DMS79 (cell line): ENCODE results near the gene SPATA24.
"Not testable (repeated sequence)": the region's sequence is repeated elsewhere in the genome, so short reads cannot be mapped to it uniquely, and the experiment has no call there.

ENCODE experiments used
- DNase-seq: peaks from one replicate; lab custom pipeline; 2025; lab: John Stamatoyannopoulos, UW

The SPATA24 gene

DNA sequence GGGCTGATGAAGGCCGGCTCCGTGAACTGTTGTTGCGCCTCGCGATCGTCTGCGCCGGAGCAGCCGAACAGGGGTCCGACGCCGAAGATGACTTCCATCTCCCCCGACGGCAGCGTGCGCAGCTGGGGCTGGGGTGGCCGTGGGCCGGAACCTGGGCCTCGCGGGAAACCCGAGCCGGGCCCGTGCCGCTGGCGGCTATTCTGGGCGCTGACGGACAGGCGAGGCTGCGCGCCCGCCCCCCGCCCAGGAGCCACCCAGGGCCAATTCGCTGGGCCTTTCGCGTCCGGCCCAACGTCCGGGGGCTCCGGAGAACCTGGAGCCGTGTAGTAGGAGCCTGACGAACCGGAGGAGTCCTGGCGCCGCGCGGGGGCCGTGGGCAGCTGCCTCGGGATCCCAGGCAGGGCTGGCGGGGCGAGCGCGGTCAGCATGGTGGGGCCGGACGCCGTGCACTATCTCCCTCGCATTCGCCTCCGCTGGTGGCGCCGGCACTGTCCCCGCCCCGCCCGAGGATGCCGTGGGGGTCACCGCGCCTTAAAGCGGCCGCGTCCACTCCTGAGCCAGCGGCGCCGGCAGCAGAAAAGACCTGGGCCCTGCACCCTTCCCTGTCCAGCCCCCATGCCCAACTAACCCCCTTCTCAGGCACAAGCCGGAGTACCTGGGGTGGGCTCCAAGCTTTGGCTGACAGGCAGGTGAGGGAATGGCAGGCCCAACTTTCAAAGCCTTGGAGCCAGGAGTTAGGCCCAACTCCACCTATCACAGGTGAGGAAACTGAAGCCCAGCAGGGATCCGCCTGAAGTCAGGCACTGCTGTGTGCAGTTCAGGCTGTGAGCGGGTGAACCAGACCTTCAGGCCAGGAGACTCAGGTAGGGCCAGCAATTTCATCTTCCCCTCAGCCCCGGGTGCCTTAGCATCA, 9.0 kb downstream of the SPATA24 start, which contains the start of gene PROB1:
PROB1 (minus strand) TSS at position 451 of the 913 bp plus-strand sequence; CDS start at position 428, 23 bp downstream.
- DNase-seq, result no peak

DNA sequence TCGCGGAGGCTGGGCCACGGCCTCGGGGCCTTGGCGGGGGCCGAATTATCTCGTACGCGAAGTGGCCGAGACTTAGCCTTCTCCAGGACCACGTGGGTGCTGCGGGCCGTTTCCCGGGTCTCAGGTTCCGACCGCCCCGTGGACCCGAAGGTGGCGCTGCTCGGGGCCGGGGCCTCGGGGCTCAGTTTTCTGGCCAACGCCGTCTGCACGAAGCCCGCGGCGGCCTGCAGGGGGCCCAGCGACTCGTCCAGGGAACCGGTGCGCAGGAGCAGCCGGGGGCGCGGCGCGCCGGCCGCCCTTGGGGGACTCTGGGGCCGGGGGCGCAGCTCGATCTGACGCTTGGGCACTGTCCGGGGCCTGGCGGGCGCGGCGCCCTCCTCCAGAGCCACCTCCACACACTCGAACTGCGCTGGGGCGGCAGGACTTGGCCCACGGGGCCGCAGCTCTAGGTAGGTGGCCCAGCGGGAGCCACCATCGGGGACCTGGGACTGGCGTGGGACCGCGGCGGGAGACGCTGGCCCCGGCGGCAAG, 9.7 kb downstream of the SPATA24 start:
- no peak for DNase-seq

DNA sequence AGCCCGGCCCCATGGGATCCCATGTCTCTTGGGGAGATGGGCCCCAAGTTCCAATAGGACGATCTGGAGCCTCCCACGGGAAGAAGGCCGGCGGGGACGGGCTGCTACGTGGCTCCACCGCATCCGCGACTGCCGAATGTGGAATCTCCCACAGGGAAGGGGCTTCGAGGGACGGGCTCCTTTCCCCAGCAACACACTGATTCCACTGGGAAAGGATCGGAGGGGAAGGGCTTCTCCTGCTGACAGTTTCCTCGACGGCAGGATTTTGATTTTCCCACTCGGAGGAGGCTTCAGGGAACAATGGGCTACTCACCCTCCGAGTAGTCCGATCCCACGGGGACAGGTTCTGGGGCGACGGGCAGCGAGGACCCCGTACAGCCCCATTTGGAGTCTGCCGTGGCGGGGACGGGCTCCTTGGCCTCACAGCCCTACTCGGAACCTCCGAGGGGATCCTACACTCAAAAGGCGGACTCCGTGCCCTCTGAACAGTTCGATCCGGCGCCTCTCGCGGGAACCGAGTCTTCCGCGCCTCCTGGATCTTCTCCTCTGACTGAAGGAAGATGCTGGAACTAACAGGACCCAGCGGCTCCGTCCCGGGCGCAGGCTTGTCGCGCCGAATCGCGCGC, 10.3 kb downstream of the SPATA24 start:
- DNase-seq, result no peak

DNA sequence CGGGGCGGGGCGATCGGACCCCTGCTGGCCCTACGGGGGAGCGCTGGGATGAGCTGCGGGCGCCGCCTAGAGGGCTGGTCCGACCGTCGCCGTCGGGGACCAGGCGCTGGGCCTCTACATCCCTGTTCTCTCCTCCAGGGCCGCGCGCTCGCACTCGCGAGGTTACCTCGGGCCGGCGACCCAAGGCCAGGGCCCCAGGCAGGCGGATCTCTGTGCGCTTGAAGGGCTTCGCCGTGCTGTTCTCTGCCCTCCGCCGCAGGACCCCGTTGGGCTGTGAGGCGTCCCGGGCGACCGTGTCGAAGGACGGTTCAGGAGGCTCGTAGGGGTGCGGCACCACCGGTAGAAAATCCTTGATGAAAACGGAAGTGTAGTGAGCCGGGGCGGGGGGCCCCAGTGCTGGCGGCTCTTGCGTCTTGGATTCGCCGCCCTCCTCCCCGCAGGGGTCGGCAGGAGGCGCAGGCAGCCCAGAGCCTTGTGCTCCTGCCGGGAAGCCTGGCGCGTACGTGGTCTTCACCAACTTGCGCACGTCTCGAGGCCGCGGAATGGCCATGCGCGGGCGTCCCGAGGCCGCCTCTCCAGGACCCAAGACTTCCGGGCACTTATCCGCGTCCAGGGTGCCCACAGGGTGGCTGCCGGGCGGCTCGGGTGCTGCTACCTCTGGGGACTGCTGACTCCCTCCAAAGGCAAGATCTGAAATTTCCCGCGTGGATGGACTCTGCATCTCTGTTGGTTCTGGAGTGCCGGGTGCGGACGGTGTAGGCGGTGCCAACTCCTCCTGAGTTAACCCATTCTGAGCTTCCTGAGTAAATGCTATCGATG, 11.0 kb downstream of the SPATA24 start:
- DNase-seq, result peak; percentile 13

DNA sequence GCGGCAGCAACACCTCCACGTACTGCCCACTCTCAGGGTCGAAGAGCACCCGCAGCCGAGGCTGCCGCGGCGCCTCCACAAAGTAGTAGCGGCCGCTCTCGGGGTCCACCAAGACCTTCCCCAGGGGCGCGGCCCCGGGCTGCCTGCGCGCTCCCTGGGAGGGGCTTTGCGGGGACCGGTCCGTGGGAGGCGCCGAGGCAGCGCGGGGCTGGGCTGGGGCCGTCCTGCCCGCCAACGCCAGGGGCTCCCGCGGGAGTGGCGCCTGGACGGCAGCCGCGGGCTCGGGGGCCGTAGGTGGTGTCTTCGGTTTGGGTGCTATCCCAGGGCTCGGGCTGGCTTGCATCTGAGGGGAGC, 11.6 kb downstream of the SPATA24 start:
- DNase-seq, result no peak

DNA sequence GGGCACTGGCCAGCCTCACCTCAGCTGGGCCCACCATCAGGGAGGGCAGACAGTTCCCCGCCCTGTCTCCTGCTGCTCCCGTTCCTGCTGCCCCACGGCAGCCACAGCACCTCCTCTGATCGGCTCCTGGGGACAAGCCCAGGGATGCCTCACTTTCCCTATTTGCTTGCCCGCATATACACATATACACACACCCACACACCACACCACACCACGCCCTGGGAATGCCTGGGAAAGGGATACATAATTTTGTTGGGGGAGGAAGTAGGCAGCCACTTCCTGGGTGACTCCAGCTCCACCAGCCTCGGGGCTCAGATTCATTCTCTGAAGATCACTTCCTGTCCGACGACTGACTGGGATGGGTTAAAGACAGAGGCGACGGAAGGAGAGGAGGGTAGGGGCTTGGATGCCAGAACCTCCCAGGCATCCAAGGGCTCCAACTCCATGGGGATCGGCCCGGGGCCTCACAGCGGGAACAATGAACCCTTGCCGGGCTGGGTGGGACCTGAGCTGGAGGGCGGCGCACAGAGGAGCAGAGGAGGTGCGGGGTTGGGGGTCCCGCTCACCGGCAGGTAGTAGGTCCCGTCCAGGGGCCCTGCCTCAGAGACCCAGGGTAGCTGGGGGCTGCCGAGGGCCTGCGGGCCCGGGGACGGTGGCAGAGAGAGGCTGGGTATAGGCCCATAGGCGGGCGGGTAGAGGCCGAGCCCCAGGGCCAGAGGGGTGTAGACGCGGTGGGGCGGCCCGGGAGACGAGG, 12.1 kb downstream of the SPATA24 start:
- DNase-seq, result no peak

DNA sequence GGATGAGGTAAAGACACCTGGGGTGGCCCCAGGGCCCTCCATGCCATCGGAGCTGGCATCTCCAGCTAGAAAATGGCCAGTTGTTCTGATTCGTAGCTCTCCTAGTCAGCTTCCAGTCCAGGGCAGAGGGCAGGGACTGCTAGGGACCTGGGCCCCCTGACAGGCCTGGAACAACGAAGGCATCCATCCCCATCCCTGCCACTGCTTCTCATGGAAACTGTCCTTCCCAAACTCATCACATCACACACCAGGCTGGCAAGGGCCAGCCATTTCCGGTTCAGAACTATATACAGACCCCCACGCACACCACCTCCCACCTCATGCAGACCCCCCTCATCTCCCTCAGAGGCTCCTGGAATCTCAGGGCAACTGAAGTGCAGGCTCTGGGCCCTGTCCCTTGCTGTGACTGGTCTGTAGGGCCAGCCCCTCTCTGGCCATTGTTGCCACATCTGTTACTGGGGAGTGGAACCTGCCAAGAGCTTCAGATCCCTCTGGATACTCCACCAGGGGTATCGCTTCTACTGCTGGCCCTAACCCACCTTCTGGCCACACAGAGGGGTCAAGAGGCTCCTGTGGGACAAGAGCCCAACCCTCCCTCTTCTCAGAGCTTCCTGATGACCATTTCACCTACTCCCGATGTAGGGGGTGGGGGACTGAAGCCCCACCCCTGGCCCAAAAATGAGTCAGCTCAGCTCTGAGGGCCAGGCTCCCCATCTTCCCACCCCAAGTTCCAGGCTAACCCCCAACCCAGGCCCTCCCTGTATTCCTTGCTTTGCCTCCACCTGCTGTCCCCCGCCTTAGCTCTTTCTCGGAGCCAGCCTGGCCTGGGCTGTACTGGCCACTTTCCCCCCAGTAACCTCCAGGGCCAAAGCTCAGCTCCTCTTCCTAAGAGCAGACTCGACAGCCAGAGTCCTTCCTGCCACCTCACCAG, 13.0 kb downstream of the SPATA24 start:
- no peak for DNase-seq

DNA sequence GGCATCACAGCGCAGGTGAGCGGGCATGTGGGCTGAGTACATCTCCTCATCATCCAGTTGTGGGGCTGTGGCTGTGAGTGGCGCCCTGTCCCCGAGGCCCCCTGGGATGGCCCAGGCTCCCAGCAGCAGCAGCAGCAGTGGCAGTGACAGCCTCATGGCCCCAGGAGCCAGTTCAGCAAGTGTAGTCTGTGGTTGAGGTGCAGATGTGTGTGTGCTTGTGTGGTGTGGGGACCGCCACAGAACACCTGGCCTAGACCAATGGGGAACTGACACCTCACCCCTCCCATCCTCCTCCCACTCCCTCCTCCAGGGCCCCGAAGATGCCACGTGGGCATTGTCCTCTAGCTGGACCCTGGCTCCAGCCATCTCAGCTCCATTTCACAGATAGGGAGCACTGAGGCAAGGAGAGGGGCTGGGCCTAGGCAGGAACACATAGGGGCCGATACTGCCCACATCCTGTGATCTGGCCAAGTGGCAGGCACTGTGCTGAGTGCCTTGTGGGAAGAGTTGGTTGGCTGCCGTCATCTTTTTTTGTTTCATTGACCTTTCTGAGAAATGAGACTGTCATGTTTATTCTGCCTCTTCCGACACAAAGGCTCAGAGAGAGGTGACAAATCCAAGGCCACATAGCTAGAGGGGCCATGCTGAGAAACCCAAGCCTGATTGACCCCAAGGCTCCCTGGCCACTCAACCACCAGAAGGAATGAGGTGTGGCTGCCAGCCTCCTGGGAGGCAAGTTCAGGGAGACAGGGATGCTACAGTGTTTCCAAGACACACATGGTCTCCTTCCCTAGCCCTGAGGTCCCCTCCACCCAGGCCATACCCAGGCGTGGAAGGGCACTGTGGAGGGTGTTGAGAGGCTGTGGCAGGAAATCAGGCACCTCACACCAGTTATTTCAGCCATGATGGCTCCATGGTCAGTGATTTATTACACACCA, 13.9 kb downstream of the SPATA24 start, which contains the start of gene MZB1:
MZB1 (minus strand) TSS at position 213 of the 938 bp plus-strand sequence; CDS start at position 156, 57 bp downstream.
- no peak for DNase-seq

DNA sequence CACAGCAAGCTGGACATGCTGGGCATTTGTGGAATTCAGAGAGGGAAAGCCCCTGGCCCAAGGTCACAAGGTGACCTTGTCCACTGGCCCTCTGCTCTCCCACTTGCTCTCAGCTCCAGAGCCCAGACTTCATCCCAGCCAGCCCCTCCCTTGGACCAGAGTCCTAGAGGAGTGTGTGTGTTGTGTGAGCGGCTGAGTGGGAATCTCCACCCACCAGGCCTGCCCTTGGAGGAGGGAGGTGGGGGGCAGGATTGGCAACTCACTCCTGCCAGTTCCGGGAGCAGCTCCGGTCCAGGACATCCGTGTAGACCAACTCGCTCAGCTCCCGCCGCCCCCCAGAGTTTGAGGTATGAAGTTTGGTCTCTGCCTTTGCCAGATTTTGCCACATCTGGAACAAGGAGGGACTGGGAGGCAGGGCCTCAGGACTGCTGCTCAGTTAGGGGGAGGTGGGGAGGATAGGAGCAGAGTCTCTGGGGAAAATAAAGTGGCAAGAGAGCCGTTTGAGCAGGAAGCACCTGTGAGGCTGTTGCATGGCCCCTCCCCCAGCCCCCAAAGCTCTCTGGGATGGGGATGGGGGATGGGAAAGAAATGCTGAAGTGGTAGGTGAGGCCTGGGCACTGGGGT, 15.6 kb downstream of the SPATA24 start:
- DNase-seq, result no peak

DNA sequence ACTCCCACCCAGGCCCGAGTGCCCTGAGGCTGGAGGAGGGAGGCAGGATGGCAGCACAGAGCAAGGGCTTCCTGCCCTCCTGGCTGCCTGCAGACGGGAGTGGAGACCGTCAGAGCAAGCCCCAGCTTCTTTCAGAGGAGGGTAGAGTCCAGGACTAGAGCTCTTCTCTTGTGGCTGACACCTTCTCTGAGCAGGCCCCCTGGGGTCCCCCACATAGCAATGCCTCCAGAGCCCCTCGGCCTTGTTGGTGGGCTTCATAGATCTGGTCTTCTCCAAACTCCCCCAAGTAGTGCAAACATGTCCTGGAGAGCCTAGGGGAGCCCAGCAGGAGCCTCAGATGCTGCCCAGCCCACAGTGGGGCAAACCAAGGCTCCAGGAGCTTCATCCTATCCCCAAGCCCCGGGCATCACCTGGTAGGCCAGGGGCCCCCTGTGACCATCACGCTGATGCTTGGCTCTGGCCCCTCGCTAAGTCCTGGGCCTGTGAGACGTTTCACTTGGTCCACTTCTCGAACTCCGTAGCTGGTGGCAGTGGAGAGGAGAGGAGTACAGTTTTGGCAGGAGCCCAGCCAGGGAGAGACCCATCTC, 16.2 kb downstream of the SPATA24 start:
- DNase-seq, result no peak

DNA sequence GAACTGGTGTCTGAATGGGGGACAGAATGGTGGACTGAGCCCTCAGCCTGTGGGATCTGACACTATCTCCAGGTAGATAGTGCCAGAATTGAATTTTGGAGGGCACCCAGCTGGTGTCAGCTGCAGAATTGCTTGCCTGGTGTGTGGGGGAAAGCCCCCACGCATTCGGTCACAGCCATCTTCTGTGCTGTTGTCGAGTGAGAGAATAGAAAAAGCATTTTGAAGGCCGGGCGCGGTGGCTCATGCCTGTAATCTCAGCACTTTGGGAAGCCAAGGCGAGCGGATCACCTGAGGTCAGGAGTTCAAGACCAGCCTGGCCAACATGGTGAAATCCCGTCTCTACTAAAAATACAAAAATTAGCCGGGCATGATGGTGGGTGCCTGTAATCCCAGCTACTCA, 16.9 kb downstream of the SPATA24 start:
- not testable (repeated sequence) for DNase-seq

DNA sequence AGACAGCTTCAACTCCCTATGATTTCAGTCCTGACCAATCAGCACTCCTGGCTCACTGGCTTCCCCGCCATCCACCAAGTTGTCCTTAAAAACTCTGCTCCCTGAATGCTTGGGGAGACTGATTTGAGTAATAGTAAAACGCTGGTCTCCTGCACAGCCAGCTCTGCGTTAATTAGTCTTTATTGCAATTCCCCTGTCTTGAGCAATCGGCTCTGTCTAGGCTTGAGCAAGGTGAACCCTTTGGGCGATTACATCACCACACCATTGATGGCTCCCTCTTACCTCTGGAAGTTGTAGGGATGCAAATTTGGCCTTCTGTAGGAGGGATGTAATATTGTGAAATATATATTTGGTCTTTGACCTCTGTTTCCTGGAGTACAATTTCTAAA, 17.8 kb downstream of the SPATA24 start:
- DNase-seq, result no peak

DNA sequence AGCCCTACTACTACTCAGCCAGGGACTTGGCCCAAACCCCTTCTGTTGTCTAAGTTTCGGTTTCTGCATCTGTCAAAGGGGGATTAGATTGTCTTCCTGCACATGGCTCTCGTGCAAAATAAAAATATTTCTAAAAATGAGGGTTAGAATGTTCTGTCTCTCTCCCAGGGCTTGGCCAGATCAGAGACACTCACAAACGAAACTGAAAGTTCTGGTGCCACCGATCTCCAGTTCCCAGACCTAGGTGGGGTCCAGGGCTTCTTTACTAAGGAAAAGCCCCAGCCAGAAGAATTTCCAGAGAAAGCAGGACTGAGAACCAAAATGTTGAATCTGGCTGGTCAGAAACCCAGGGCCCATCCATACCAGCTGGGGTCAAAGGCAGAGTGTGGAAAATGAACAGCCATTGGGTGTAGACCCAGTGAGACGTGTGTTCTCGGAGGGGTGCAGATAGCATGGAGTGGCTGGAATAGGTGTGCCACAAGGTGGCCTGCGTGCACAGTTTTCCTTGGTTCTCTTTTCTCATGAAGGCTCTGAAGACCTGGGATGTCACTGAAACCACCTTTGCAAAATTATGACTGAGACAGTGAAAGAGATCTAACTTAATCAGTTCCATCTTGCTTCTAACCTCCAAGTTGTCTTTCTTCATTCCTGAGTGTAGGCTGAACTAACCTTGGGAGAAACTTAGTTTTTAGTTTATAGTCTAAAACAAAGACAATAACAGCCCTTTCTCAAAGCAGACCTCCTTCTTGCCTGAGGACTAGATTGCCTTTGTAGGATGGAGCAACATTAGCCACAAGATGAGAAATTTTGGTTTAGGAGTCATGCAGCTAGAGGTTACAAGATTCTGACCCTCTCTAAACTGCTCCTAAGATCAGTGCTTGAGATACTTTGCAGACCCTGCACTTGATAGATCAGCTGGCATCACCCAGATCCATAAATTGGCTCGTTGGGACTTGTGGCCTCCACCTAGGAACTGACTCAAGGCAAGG, 18.5 kb downstream of the SPATA24 start:
- no peak for DNase-seq

DNA sequence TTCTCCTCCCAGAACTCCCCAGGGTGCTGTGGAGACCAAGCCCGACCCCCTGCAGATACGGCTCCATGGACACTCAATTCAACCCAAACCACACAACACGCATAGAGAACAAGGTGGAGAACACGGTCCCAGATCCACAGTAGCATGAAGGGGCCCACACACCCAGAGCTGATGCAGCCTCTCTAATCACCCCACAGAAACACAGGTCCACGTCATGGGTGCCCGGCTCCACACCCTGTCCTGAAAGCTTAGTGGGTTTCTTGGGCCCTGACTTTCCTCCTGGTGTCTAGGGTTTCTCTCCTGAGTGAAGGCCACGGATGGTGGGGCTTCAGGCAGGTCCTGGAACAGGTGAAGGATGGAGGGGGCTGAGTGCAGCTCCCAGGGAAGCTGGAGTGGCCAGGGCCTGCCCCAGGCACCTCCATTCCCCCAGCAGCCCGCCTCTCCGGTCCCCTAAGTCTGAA, 19.3 kb downstream of the SPATA24 start:
- no peak for DNase-seq

DNA sequence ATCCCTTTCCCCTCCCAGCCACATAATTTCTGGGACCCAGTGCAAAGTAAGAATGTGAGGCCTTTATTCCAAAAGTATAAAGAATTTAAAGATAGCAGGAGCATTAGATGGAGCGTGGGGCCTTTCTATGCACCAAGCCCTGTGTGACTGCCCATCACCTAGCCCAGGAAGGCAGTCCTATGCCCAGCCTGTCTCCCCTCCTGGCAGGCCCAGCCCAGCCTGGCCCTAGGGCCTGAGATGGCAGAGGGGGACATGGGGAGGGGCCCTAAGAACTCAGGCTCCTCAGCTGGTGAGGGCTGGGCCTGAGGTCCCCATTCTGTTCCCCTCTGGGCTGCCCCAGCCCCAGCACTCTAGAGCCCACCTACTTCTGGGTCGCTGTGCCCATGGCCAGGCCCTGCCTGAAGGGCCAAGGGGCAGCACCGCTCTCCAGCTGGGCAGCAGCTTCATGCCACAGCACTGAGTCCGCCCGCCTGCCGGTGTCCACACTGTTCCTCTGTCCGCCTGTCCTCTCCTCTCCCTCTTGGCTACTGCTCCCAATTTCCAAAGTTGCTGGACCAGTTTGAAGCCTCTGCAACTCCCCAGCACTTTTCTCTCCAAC, 19.8 kb downstream of the SPATA24 start:
- no peak for DNase-seq

DNA sequence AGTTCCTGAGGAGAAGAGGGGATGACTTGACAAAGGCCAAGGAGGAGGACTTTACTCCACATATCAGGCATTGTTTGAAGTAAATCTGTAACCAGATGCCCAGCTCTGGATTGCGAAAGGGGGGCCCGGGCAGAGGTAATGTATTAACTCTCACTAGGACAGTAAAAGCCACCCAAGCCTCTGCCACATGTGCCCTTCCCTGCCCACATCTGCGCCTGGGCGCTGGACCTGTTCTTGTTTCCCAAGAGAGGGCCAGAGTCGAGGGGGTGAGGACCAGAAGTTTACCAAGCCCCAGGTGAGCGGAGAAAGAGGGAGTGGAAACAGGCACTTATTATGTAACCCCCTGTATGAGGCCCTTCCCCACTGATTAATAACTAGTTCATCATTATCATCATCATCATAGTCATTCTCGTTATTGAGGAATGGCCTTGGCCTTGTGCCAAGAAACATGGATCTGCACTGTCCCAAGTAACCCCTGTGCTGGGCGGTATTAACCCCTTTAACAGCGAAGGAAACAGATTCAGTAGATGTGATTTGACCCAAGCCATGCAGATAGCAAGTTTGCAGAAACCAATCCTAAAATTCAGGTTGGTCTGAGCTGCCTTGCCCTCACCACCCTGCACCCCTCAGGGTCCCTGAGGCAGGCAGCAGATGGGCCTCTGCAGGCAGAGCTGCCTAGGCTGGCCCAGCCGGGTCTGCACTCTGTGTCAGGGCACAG, 20.5 kb downstream of the SPATA24 start, which contains the start of gene SLC23A1:
SLC23A1 (minus strand) TSS at position 23 of the 718 bp plus-strand sequence. CDS start 44 bp downstream, outside the sequence.
- no peak for DNase-seq
